Measurements from ENCODE around the gene OSBPL6. TPM values are rescaled to one million over a fixed set of nuclear protein-coding genes. Genes with fewer than 3 reads are reported as not detected.
A peak's percentile ranks its signal among the peaks of the same experiment; 100 is the strongest.

Gene OSBPL6
- polyA plus RNA-seq, 1 donor = 6.2 TPM

DNA sequence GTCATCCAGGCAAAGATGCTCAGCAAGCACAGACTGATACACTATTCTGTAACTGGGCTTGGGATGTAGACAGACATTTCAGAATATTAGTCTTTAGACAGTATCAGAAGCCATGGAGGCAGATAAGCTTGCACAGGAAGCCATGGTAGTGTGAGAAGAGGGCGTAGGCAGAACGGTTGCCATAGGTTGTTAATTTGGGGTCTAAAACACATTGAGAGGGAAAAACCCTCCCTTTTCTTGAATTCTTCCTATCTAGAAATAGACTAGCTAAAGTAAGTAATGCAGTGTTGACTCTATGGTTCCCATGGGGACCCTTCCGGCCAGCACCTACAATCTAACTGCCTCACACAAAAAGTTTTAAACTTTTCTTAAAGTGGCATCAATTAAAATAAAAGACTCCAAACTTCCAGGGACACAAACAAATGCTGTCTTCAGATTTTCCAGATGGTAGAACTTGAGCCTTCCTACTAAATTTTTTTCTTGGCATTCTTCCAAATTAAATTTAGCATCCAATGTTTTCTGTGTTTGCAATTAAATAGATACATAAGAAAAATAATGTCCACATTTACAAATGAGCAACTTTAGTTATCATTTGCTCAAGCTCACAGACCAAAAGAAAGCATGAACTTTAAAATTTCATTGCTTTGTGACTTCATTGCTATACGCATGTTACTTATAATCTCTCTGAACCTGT lies 254.8 kb downstream of the OSBPL6 start:
- no peak for DNase-seq (ENCODE audit: low read depth)

DNA sequence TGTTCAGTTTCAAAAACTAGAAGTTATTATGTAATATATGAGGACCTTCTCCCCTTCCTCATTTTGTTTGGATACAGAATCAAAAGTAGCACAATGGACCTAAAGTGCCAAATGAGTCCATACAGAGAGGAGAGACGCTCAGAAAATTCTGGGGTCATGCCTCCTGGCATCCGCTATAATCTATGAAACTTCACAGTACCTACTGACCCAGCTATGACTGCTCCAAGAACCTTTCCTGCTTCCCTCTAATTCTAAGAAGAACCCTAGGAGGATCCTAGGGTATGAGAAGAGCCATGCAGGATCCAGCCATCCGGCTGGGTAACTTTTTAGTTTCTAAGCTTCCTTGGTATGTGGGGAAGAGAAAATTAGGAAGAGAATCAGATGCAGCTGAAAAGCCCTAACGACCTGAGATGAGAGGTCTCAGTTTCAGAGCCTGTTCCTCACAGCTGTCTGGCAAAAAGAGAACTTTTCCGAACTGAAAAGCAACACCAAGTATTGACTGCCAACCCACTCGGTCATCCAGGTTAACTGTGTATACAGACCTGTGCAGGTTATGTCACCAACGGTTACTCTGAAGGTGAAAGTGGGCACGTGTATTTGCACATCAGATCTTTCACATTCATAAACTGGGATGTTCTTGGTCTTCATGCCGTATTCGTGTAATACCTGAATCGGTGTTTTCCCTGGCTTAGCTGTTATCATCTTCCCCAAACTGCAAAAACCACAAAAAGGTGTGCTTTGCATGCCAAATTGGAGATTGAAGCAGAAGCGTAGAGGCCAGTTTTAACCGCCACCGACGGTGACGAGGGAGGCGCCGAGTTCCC lies 255.6 kb downstream of the OSBPL6 start:
- no peak for DNase-seq (ENCODE audit: low read depth)

DNA sequence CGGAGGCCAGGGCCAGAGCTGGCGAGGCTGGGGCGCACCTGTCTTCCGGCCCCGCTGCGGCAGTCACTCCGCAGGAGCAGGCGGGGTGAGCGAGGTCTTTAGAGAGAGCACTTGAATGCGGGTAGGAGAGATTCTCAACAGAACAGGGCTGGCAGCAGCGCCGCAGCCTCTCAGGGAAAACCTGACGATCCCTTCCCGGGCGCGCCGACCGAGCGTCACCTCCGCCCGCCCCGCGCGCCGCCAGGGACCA lies 256.1 kb downstream of the OSBPL6 start:
- no peak for DNase-seq (ENCODE audit: low read depth)

DNA sequence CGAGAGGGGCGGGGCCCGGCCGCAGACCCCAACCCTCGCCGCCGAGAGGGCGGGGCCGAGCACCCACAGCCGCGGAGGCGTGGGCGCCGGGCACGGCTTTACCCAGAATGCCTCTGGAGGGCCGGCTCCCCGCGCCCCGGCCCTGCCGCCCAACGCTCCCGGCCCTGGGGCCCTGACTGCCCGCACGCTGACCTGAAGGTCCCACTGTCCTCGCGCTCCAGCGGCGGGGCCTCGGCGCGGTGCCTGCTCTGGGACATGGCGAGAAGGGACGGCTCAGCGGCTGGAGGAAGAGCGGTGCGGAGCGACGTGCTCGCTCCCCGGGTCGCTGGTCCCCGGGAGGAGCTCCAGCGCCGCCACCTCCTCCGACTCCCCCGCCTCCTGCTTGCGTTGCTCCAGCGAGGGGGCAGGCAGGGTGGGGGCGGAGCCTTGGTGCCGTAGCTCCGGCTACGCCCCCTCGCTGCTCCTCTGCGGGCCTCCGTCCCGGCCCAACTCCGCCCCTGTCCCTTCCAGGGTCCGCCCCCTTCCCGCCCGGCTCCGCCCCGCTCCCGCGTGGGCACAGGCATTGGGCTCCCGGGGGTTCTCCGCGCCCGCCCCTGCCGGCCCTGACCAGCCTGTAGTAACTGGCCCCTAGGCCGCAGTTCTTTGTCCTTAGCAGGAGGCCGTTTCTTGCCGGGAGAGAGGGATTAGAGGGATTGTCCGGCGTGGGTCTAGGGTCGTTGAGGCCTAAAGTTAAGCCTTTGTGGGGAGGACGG lies 256.6 kb downstream of the OSBPL6 start, which contains the start of the genes PJVK and PRKRA:
TSS of gene PJVK (plus strand) at position 605 of the 752 bp plus-strand sequence. CDS start 2,032 bp downstream, outside the sequence.
TSS of gene PRKRA (minus strand) at position 402 of the 752 bp plus-strand sequence. CDS start at position 257, 145 bp downstream.
- peak; percentile 93 for DNase-seq (ENCODE audit: low read depth)

DNA sequence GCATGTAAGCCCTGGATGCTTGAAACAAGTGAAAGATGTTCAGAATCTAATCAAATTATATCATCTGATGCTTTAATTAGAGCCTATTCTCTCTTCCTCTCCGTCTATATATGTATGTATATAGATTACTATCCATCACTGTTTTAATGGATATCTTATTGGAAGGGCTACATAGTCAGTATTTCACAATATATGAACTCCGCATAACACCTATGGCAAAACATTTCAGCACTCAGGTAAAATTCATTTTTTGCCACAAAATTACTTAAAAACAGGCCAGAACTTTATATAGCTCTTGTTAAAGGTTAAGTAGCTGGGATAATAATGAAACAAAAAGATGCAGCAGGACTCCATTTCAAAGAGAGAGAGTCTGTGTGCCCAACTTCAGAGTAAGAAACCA lies 258.0 kb downstream of the OSBPL6 start:
- no peak for DNase-seq (ENCODE audit: low read depth)

Other genes with a start within 250 kb of the OSBPL6 start
- gene PDE11A, start 121.7 kb upstream of the OSBPL6 start, polyA plus RNA-seq (ENCODE audit: insufficient read length) = 1.00 TPM
- gene RBM45, start 82.1 kb upstream of the OSBPL6 start, polyA plus RNA-seq (ENCODE audit: insufficient read length) = 11.0 TPM

Measured in forelimb muscle (tissue), 1 donor.